ENCODE data around the gene ASB18. TPM values are rescaled to one million over a fixed set of nuclear protein-coding genes. Genes with fewer than 3 reads are reported as not detected.

The ASB18 gene
- total RNA-seq, result not detected in 2 replicates

GRCh38 chr2:236264256-236264655 lies at the start of gene ASB18:
Gene ASB18 (minus strand): TSS chr2:236264406. CDS start chr2:236264345, 61 bp downstream.

GRCh38 chr2:236168110-236169080 lies 95.8 kb downstream of the ASB18 start, which contains the start of gene GBX2:
Gene GBX2 (minus strand): TSS chr2:236168386. CDS start chr2:236167971, 415 bp downstream.

Small RNA genes lying within 50 kb of the gene (small RNA-seq; reads per million reads assigned to genes)
- gene RF00019 (not detected), gene RNU1-31P (not detected)

Other genes with a start within 250 kb of the ASB18 start
- gene GBX2, start 96.0 kb downstream of the ASB18 start, total RNA-seq, result 1.5 and 2.6 TPM in 2 replicates

All from vein endothelial cell (primary cell).